ENCODE data around the gene STAMBP.

The STAMBP gene

GRCh38 chr2:73841912-73842738 lies 13.4 kb downstream of the STAMBP start:
- H3K36me3 ChIP-seq (ENCODE audit: insufficient read depth, low read length), result peaks cover 43% of the 10 kb centered on the region
- H3K9me3 ChIP-seq (ENCODE audit: low read length), result no peaks in the 10 kb centered on the region
- H3K27me3 ChIP-seq (ENCODE audit: insufficient read depth, low read length), result no peaks in the 10 kb centered on the region
- H3K4me1 ChIP-seq (ENCODE audit: insufficient read depth, low read length), result peaks cover 9% of the 10 kb centered on the region
- H2AFZ ChIP-seq (ENCODE audit: low read depth, low read length), result no peak overlapping the region
- no peak overlapping the region for H3K4me3 ChIP-seq (ENCODE audit: low read length)

GRCh38 chr2:73842739-73843019 lies 13.9 kb downstream of the STAMBP start:
- Histone ChIP-seq H3K9me3 (ENCODE audit: low read length) (no peaks in the 10 kb centered on the region), H3K4me3 (ENCODE audit: low read length) (no peak overlapping the region), H3K4me1 (ENCODE audit: insufficient read depth, low read length) (peaks cover 9% of the 10 kb centered on the region), H2AFZ (ENCODE audit: low read depth, low read length) (no peak overlapping the region), H3K27me3 (ENCODE audit: insufficient read depth, low read length) (no peaks in the 10 kb centered on the region), H3K36me3 (ENCODE audit: insufficient read depth, low read length) (peaks cover 48% of the 10 kb centered on the region)

DNA sequence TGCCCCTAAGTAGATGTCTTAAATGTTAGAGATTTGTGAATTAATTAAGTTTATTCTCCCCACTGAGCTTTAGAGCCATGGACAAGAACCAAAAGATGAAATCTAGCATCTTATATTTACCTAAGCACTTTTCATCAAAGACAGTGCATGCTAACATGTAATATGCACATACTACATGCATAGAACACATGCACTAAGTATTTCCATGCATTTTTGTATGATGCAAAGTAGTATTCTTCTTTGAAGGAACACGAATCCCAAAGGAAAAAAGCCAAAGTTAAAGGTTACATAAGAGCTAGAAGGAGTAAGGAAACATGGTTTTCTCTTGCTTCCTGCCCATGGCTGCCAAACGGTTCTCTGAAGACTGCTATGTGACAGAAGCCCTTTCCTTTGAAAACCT lies 15.3 kb downstream of the STAMBP start:
- Histone ChIP-seq H3K9me3 (ENCODE audit: low read length) (no peaks in the 10 kb centered on the region), H3K4me1 (ENCODE audit: insufficient read depth, low read length) (peaks cover 4% of the 10 kb centered on the region), H3K27me3 (ENCODE audit: insufficient read depth, low read length) (no peaks in the 10 kb centered on the region), H2AFZ (ENCODE audit: low read depth, low read length) (no peak overlapping the region), H3K36me3 (ENCODE audit: insufficient read depth, low read length) (peaks cover 61% of the 10 kb centered on the region), H3K4me3 (ENCODE audit: low read length) (no peak overlapping the region)

DNA sequence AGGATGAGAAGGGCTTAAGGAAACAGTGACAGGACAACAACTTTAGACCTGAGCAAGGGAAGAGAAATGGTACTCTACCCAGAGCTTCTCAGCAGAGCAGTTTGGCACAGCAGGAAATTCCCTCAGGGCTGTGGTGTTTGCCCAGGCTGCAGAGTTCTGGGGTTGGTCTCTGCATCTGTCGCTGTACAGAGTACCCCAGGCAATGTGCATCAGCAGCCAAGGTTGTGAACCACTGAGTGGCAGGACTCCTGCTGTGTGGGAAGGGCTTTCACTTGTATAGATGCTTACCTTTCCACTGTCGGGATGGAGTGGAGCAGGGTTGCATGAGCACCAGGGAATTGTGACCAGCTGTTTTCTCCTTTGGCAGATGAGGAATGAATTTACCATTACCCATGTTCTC lies 21.2 kb downstream of the STAMBP start:
- Histone ChIP-seq H3K36me3 (ENCODE audit: insufficient read depth, low read length) (peaks cover 82% of the 10 kb centered on the region), H3K4me3 (ENCODE audit: low read length) (no peak overlapping the region), H3K9me3 (ENCODE audit: low read length) (no peaks in the 10 kb centered on the region), H2AFZ (ENCODE audit: low read depth, low read length) (no peak overlapping the region), H3K4me1 (ENCODE audit: insufficient read depth, low read length) (no peaks in the 10 kb centered on the region), H3K27me3 (ENCODE audit: insufficient read depth, low read length) (no peaks in the 10 kb centered on the region)

GRCh38 chr2:73851274-73851673 lies 22.5 kb downstream of the STAMBP start:
- H3K27me3 ChIP-seq (ENCODE audit: insufficient read depth, low read length), result no peaks in the 10 kb centered on the region
- H3K4me3 ChIP-seq (ENCODE audit: low read length), result no peak overlapping the region
- peaks cover 1% of the 10 kb centered on the region for H3K9me3 ChIP-seq (ENCODE audit: low read length)
- H2AFZ ChIP-seq (ENCODE audit: low read depth, low read length), result no peak overlapping the region
- peaks cover 85% of the 10 kb centered on the region for H3K36me3 ChIP-seq (ENCODE audit: insufficient read depth, low read length)
- H3K4me1 ChIP-seq (ENCODE audit: insufficient read depth, low read length), result no peaks in the 10 kb centered on the region

DNA sequence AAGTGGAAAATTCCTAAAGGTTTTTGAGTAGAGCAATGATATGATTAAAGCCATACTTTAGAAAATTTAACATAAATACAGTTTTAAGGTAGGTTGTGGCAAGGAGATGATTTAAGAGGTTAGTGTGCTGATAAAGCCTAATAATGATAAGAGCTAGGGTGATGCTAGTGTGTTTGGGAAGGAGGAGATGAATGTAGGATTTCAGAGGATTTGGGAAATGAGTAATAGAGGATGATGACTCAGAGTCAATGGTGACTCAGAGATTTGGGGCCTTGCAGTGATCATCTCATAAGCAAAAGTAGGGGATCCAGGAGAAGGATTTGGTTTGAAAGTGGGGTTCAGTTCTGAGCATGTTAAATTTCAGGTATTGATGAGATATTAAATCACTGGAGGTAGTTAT lies 23.3 kb downstream of the STAMBP start:
- H3K36me3 ChIP-seq (ENCODE audit: insufficient read depth, low read length), result peaks cover 86% of the 10 kb centered on the region
- no peak overlapping the region for H3K4me3 ChIP-seq (ENCODE audit: low read length)
- no peak overlapping the region for H2AFZ ChIP-seq (ENCODE audit: low read depth, low read length)
- H3K4me1 ChIP-seq (ENCODE audit: insufficient read depth, low read length), result no peaks in the 10 kb centered on the region
- H3K9me3 ChIP-seq (ENCODE audit: low read length), result peaks cover 1% of the 10 kb centered on the region
- no peaks in the 10 kb centered on the region for H3K27me3 ChIP-seq (ENCODE audit: insufficient read depth, low read length)

DNA sequence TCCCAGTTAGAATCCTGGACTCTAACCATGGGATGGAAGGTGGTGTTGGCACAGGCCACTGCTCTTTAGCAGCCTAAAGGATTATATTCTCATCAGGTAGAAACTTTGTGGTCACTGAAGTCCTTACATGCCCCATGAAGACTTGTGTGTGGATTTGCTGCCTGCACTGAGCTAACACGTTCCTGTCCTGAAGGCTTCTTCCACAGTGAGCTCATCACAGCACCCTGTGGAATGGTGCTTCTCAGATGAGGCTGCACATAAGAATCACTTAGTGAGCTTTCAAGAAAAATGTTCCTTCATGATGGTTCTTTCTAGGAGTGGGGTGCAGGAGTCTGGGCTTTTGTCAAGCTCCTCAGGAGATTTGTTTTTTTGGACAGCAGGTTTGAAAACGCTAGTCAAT lies 26.8 kb downstream of the STAMBP start:
- H3K36me3 ChIP-seq (ENCODE audit: insufficient read depth, low read length), result peaks cover 66% of the 10 kb centered on the region
- no peak overlapping the region for H2AFZ ChIP-seq (ENCODE audit: low read depth, low read length)
- no peaks in the 10 kb centered on the region for H3K27me3 ChIP-seq (ENCODE audit: insufficient read depth, low read length)

GRCh38 chr2:73856214-73856613 lies 27.5 kb downstream of the STAMBP start:
- Histone ChIP-seq H3K36me3 (ENCODE audit: insufficient read depth, low read length) (peaks cover 67% of the 10 kb centered on the region), H2AFZ (ENCODE audit: low read depth, low read length) (no peak overlapping the region), H3K9me3 (ENCODE audit: low read length) (peaks cover 1% of the 10 kb centered on the region), H3K27me3 (ENCODE audit: insufficient read depth, low read length) (no peaks in the 10 kb centered on the region), H3K4me3 (ENCODE audit: low read length) (no peak overlapping the region), H3K4me1 (ENCODE audit: insufficient read depth, low read length) (no peaks in the 10 kb centered on the region)

More for the DNA sequence above, 26.8 kb downstream of the STAMBP start:
- Histone ChIP-seq H3K4me1 (ENCODE audit: insufficient read depth, low read length) (no peaks in the 10 kb centered on the region), H3K4me3 (ENCODE audit: low read length) (no peak overlapping the region), H3K9me3 (ENCODE audit: low read length) (peaks cover 1% of the 10 kb centered on the region)

DNA sequence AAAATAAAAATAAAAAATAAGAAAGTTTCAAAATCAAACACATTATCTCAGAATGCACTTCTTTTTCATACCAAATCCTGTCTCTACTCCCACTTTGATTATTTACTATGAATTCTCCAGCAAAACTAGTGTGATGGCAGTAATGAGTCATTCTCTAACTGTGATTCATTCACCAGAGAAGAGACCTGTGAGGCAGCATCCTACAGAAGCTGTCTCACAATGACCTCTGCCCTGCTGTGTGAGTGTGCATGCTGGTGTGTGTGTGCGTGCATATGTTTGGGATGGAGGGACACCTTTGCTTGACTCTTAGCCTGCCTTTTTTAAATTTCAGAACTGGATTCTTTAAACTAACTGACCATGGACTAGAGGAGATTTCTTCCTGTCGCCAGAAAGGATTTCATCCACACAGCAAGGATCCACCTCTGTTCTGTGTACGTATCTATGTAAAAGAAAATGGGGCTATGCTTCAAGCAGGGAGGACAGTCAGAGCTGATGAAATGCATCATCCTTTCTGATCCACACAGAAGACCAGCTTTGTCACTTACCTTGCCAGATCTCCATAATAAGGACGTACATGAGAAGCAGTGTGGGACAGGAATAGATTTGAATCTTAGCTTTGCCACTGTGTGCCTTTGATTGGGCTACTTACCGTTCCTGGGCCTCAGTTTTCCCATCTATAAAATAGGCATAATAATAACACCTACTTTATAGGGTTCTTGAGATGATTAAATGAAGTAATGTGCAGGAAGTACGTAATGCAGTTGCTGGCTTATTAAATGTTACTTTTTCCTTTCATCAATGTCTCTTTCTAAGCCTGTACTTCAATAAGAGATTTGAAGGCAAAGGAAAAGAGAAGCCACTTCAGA lies 31.2 kb downstream of the STAMBP start:
- no peaks in the 10 kb centered on the region for H3K27me3 ChIP-seq (ENCODE audit: insufficient read depth, low read length)
- no peaks in the 10 kb centered on the region for H3K4me1 ChIP-seq (ENCODE audit: insufficient read depth, low read length)
- no peak overlapping the region for H2AFZ ChIP-seq (ENCODE audit: low read depth, low read length)
- H3K9me3 ChIP-seq (ENCODE audit: low read length), result peaks cover 1% of the 10 kb centered on the region
- no peak overlapping the region for H3K4me3 ChIP-seq (ENCODE audit: low read length)
- peaks cover 63% of the 10 kb centered on the region for H3K36me3 ChIP-seq (ENCODE audit: insufficient read depth, low read length)

DNA sequence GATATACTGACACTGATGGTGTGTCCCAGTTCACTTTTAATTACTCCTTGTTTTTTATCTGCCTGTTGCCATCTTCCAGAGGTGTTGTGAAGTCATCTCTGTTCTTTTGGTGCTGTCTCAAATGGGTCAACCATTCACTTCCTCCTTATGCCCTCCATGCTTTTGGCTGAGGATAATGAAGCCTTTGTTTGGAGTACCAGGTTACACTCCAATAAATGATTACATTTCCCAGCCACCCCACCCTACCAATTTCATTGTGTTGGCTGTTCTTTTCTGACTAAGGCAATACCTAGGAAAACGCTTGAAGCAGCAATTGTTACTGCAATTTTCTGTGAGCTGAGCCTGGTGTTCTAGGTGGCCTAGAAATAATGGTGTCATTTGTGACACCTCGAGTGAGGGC lies 34.2 kb downstream of the STAMBP start:
- H3K36me3 ChIP-seq (ENCODE audit: insufficient read depth, low read length), result peaks cover 60% of the 10 kb centered on the region
- H3K4me3 ChIP-seq (ENCODE audit: low read length), result no peak overlapping the region
- no peak overlapping the region for H2AFZ ChIP-seq (ENCODE audit: low read depth, low read length)
- no peaks in the 10 kb centered on the region for H3K4me1 ChIP-seq (ENCODE audit: insufficient read depth, low read length)
- H3K27me3 ChIP-seq (ENCODE audit: insufficient read depth, low read length), result no peaks in the 10 kb centered on the region
- H3K9me3 ChIP-seq (ENCODE audit: low read length), result no peaks in the 10 kb centered on the region

DNA sequence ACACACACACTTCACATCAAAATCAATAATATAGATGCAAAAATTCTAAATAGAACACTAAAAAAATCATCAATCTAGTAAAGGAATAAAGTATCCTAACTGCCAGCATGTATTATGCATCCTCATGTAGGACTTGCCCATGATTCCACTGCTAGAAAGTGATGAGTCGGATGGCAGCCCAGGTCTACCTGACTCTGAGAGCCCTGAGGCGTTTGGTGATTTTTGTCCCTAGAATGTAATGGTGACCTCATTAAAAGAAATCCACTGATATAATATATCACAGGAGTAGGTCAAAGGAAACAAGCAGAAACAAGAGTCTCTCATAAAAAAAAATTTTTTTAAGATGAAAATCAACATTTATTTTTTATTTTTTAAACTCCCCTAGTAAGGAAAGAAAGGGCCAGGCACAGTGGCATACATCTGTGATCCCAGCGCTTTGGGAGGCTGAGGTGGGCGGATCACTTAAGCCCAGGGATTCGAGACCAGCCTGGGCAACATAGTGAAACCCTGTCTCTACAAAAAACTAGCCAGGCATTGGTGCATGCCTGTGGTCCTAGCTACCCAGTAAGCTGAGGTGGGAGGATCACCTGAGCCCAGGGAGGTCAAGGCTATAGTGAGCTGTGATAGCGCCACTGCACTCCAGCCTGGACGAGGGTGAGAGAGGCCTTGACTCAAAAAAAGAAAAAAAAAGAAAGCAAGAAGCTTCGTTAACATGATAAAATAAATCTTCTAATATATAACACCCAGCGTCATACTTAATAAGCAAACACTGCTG lies 39.6 kb downstream of the STAMBP start:
- H3K4me3 ChIP-seq (ENCODE audit: low read length), result no peak overlapping the region
- H3K27me3 ChIP-seq (ENCODE audit: insufficient read depth, low read length), result no peaks in the 10 kb centered on the region
- H2AFZ ChIP-seq (ENCODE audit: low read depth, low read length), result no peak overlapping the region

GRCh38 chr2:73870084-73870483 lies 41.3 kb downstream of the STAMBP start:
- no peak overlapping the region for H2AFZ ChIP-seq (ENCODE audit: low read depth, low read length)
- no peaks in the 10 kb centered on the region for H3K27me3 ChIP-seq (ENCODE audit: insufficient read depth, low read length)
- peaks cover 20% of the 10 kb centered on the region for H3K36me3 ChIP-seq (ENCODE audit: insufficient read depth, low read length)
- H3K4me3 ChIP-seq (ENCODE audit: low read length), result no peak overlapping the region
- H3K9me3 ChIP-seq (ENCODE audit: low read length), result no peaks in the 10 kb centered on the region
- no peaks in the 10 kb centered on the region for H3K4me1 ChIP-seq (ENCODE audit: insufficient read depth, low read length)

More for the DNA sequence above, 39.6 kb downstream of the STAMBP start:
- H3K36me3 ChIP-seq (ENCODE audit: insufficient read depth, low read length), result peaks cover 33% of the 10 kb centered on the region
- no peaks in the 10 kb centered on the region for H3K4me1 ChIP-seq (ENCODE audit: insufficient read depth, low read length)
- no peaks in the 10 kb centered on the region for H3K9me3 ChIP-seq (ENCODE audit: low read length)
